Left ventricle myocardium superior (tissue), 1 donor: Measurements from ENCODE around the gene KCNRG. TPM values are rescaled to one million over a fixed set of nuclear protein-coding genes. Genes with fewer than 3 reads are reported as not detected.

Source experiments
- ATAC-seq: fragments of 200-7000 bp; cut with Tn5 transposase; one replicate; pipeline ENCODE4 v1.9.1; 2020; ENCODE audit warnings: mild to moderate bottlenecking, moderate library complexity
- DNase-seq: peaks from one replicate; pipeline ENCODE4 v3.0.0-alpha.2; 2020
- intact Hi-C: fragments of 100-400 bp; cut with micrococcal nuclease; formaldehyde crosslinking; loops from one replicate; pipeline ENCODE4 v1.11.0; 2022
- total RNA-seq: library from RNA; stranded (reverse); fragmentation: NEBNext Ultra II Directional; extraction: Animal tissue kit (Norgen Biotek cat#: 25700); gene quantifications from one replicate; pipeline ENCODE4 v1.2.1, GENCODE V29; 2021
- donor health status: DM: no; HTN: yes; CAD: no; lungs with severe emphysema.

Gene KCNRG
- total RNA-seq, 1 donor from 2014 or later, result 0.32 TPM

- intact Hi-C loops, result loop anchor here (10.0 kb wide), 1 partner anchor 86 kb away; no protein-coding TSS in a partner anchor
- DNase-seq, result no peak
- ATAC-seq, result no peak
Measured at GRCh38 chr13:49998714-49999624, 16.3 kb upstream of the KCNRG start.

GRCh38 chr13:50001287-50001686, 14.0 kb upstream of the KCNRG start:
- no peak for ATAC-seq
- DNase-seq, result no peak
- intact Hi-C loops, result no loop called here

- ATAC-seq, result no peak
- intact Hi-C loops, result no loop called here
Measured at GRCh38 chr13:50006426-50007135, 8.7 kb upstream of the KCNRG start.

DNA sequence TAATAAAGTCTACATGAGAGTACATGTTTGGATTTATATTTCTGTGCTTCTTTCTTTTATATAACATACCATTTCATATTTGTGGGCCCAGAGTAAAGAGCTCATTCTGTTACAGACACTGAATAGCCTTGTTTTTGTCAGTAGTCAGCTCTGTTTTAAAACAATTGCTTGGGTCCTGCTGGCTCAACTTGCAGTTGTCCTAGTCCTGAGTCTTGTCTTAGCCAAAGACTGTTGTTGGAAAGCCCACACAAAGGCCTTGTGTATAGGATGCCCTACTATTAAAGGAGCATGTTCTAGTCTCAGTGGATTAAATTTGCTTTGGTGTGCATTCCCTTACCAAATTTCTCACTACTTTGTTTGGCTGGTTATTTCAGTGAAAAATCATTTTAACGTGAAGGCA, 3.8 kb upstream of the KCNRG start:
- ATAC-seq (no peak), DNase-seq (no peak)
- intact Hi-C loops, result no loop called here

More at GRCh38 chr13:50006426-50007135, 8.7 kb upstream of the KCNRG start:
- DNase-seq, result no peak

- ATAC-seq, result no peak
- intact Hi-C loops, result no loop called here
- no peak for DNase-seq
Measured at GRCh38 chr13:50012396-50013169, 2.7 kb upstream of the KCNRG start.

GRCh38 chr13:50014386-50014785, 858 bp upstream of the KCNRG start:
- no peak for DNase-seq
- ATAC-seq, result no peak
- intact Hi-C loops, result no loop called here

DNA sequence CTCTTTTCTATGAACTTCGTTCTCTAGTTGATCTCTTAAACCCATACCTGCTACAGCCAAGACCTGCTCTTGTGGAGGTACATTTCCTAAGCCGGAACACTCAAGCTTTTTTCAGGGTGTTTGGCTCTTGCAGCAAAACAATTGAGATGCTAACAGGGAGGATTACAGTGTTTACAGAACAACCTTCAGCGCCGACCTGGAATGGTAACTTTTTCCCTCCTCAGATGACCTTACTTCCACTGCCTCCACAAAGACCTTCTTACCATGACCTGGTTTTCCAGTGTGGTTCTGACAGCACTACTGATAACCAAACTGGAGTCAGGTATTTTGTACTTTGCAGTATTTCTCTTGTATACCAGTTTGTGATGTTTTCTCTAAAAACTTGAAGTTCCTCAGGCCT, 506 bp downstream of the KCNRG start:
- DNase-seq (no peak), ATAC-seq (peak; percentile 26)
- intact Hi-C loops, result no loop called here

GRCh38 chr13:50016444-50016843, 1.2 kb downstream of the KCNRG start:
- ATAC-seq (peak; percentile 20), DNase-seq (no peak)
- intact Hi-C loops, result no loop called here

- DNase-seq (no peak), ATAC-seq (peak; percentile 67)
- intact Hi-C loops, result no loop called here
Measured at GRCh38 chr13:50017819-50018218, 2.6 kb downstream of the KCNRG start.

- ATAC-seq, result no peak
- intact Hi-C loops, result no loop called here
Measured at GRCh38 chr13:50025436-50025835, 10.2 kb downstream of the KCNRG start.

GRCh38 chr13:50026788-50027473, 11.7 kb downstream of the KCNRG start:
- intact Hi-C loops, result no loop called here
- DNase-seq (no peak), ATAC-seq (no peak)

More at GRCh38 chr13:50025436-50025835, 10.2 kb downstream of the KCNRG start:
- DNase-seq, result no peak

GRCh38 chr13:50030315-50030714, 15.1 kb downstream of the KCNRG start:
- intact Hi-C loops, result no loop called here
- ATAC-seq, result no peak
- DNase-seq, result no peak

DNA sequence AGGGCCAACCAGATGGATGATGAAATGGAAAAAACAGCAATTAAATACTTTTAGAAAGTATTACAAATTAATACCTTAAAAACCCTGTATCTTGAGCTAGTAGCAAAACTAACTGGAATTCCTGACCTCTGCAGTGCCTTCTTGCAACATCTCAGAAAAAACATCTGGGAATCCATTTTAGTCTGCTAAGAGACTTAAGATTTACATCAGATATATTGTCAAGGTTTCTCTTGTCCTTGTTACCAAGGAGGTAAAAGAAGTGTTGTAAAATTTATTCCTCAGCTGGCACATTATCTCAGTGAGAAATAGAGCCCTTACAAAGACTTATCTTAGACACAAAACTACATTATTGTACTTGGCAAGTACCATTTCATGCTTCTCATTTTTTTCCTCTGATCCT, 18.5 kb downstream of the KCNRG start:
- intact Hi-C loops, result no loop called here
- DNase-seq (no peak), ATAC-seq (no peak)

GRCh38 chr13:50037788-50038187, 22.5 kb downstream of the KCNRG start:
- ATAC-seq (no peak), DNase-seq (no peak)
- intact Hi-C loops, result no loop called here

- intact Hi-C loops, result no loop called here
- ATAC-seq (no peak), DNase-seq (no peak)
Measured at GRCh38 chr13:50038266-50038665, 23.0 kb downstream of the KCNRG start.

DNA sequence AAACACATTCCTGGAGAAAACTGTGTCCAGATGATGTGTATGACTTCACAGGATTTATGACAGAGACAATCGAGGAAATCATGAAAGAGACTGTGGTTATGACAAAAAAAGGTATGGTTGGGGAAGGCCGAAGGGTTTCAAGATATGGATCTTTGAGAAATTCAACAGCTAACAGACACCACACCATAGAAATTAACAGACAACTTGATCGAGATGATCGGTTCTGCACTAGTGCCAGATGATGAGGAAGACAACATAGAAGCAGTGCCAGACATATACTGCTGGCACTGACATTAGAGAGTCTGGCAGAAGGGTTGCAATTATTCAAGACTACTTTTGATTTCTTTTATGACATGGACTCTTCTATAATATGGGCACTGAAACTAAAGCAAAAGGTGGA, 37.2 kb downstream of the KCNRG start:
- ATAC-seq (no peak), DNase-seq (no peak)
- intact Hi-C loops, result no loop called here

DNA sequence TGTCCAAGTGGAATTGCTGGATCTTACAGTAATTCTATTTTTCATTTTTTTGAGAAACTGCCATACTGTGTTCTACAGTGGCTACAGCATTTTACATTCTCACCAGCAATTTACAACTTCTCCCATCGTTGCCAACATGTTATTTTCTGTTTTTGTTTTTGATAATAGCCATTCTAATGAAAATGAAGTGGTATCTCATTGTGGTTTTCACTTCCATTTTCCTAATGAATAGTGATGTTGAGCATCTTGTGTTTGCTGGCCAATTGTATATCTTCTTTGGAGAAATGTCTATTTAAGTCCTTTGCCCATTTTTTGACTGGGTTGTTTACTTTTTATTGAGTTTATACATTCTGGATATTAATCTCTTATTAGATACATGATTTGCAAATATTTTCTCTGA, 38.6 kb downstream of the KCNRG start:
- intact Hi-C loops, result no loop called here
- ATAC-seq, result no peak
- no peak for DNase-seq

DNA sequence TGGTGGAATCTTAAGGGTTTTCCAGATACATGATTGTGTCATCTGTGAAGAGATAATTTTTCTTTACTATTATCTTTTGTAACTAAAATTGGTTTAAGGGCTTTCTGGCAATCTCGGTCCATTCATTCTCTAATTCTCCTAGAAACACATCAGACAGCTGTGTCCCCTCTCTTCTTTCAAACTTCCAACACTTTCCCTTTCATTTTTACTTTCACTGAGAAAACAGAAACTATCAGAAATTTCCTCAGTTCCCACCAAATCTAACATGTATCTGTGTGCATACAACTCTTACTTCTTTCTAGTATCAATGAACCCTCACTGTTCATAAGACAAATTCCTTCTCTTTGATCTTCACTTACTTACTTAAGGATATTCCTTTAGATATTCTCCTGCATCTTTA, 40.2 kb downstream of the KCNRG start:
- ATAC-seq (no peak), DNase-seq (no peak)
- intact Hi-C loops, result no loop called here

GRCh38 chr13:50060718-50061117, 45.5 kb downstream of the KCNRG start:
- DNase-seq, result no peak
- ATAC-seq, result no peak
- intact Hi-C loops, result no loop called here
